HepG2 (cell line): ENCODE data around the gene ELANE. TPM values are rescaled to one million over a fixed set of nuclear protein-coding genes. Genes with fewer than 3 reads are reported as not detected.
A peak's percentile ranks its signal among the peaks of the same experiment; 100 is the strongest.

Source experiments
- ARID5B ChIP-seq: IDR thresholded peaks from 2 replicates; pipeline ENCODE4 v1.4.0; 2020; ENCODE audit warnings: mild to moderate bottlenecking, missing genetic modification reagents
- CBX5 ChIP-seq: sonication (generic); formaldehyde crosslinking; IDR thresholded peaks from 2 replicates; pipeline ENCODE4 v1.4.0; 2020; ENCODE audit warnings: missing genetic modification reagents, borderline replicate concordance
- HOXA5 ChIP-seq: sonication (generic); formaldehyde crosslinking; IDR thresholded peaks from 2 replicates; pipeline ENCODE4 v1.4.0; 2020; ENCODE audit warnings: missing genetic modification reagents
- JUNB ChIP-seq: sonication (generic); formaldehyde crosslinking; IDR thresholded peaks from 2 replicates; pipeline ENCODE4 v1.8.0; 2022; ENCODE audit warnings: missing genetic modification reagents, mild to moderate bottlenecking, borderline replicate concordance
- NR1H2 ChIP-seq: sonication (generic); formaldehyde crosslinking; IDR thresholded peaks from 2 replicates; pipeline ENCODE4 v1.8.1; 2022; ENCODE audit warnings: low read depth, missing genetic modification reagents, borderline replicate concordance
- PHF21A ChIP-seq: sonication (generic); formaldehyde crosslinking; IDR thresholded peaks from 2 replicates; pipeline ENCODE4 v1.5.0; 2020; ENCODE audit warnings: mild to moderate bottlenecking, missing genetic modification reagents
- PHF8 ChIP-seq: sonication (generic); formaldehyde crosslinking; IDR thresholded peaks from 2 replicates; pipeline ENCODE4 v1.5.0; 2020; ENCODE audit warnings: missing genetic modification reagents
- RFX3 ChIP-seq: IDR thresholded peaks from 2 replicates; pipeline ENCODE4 v1.6.1; 2016; ENCODE audit warnings: missing biosample characterization, missing genetic modification reagents
- SP4 ChIP-seq: sonication (generic); formaldehyde crosslinking; IDR thresholded peaks from 2 replicates; pipeline ENCODE4 v1.8.1; 2023; ENCODE audit warnings: mild to moderate bottlenecking, missing genetic modification reagents
- SRSF1 ChIP-seq: fragments of 200-400 bp; formaldehyde crosslinking; optimal IDR thresholded peaks from 2 replicates; pipeline ENCODE3; 2017; ENCODE audit warnings: mild to moderate bottlenecking, low read depth, low read length, moderate library complexity
- ZBTB26 ChIP-seq: IDR thresholded peaks from 2 replicates; pipeline ENCODE4 v1.6.1; 2016; ENCODE audit warnings: missing compliant biosample characterization, missing genetic modification reagents, borderline replicate concordance
- ZGPAT ChIP-seq: IDR thresholded peaks from 2 replicates; pipeline ENCODE4 v1.6.1; 2016; ENCODE audit warnings: mild to moderate bottlenecking
- ZNF235 ChIP-seq: sonication (generic); formaldehyde crosslinking; IDR thresholded peaks from 2 replicates; pipeline ENCODE4 v1.8.1; 2023; ENCODE audit warnings: mild to moderate bottlenecking, missing genetic modification reagents, borderline replicate concordance
- ZNF512B ChIP-seq: sonication (generic); formaldehyde crosslinking; IDR thresholded peaks from 2 replicates; pipeline ENCODE4 v1.5.1; 2020; ENCODE audit warnings: missing genetic modification reagents, mild to moderate bottlenecking, borderline replicate concordance
- ZNF766 ChIP-seq: sonication (generic); formaldehyde crosslinking; IDR thresholded peaks from 2 replicates; pipeline ENCODE4 v1.5.0; 2020; ENCODE audit warnings: missing genetic modification reagents, borderline replicate concordance
- ZNF800 ChIP-seq: sonication (generic); formaldehyde crosslinking; IDR thresholded peaks from 2 replicates; pipeline ENCODE4 v1.4.0; 2020; ENCODE audit warnings: missing genetic modification reagents
- ZNF891 ChIP-seq: sonication (generic); formaldehyde crosslinking; IDR thresholded peaks from 2 replicates; pipeline ENCODE4 v1.5.0; 2020; ENCODE audit warnings: mild to moderate bottlenecking, missing genetic modification reagents
- polyA plus RNA-seq, 8 experiments: library from polyadenylated mRNA; depleted of rRNA in 3 of 8; stranded (reverse) in 7 of 8; unstranded in 1 of 8; fragments of >200 nt; fragmentation: Illumina TruSeq in 4 of 8; extraction: Trizol in 4 of 8; gene quantifications; 2 replicates each; pipeline versions ENCODE4 v1.2.1 to v1.2.3, GENCODE V29; 2011 to 2016; ENCODE audit warnings: low read depth in 4 of 8, missing spikeins in 1 of 8, mixed read lengths in 1 of 8; ENCODE audit not compliant: insufficient read depth in 1 of 8
- total RNA-seq, 5 experiments: library from RNA; depleted of rRNA; stranded (reverse); fragments of >200 nt; fragmentation: Illumina TruSeq; extraction: Trizol; gene quantifications; 2 replicates each; pipeline ENCODE4 v1.2.3, GENCODE V29; 2016; ENCODE audit warnings: low read depth in 1 of 5

ELANE gene
- total and polyA plus RNA-seq, 2 of the 13 experiments (the other 11 are each of a cell fraction or from before 2014, with no cell fraction given), result not detected

GRCh38 chr19:892894-893689 lies 41.0 kb downstream of the ELANE start, which contains the start of the genes MED16 and RNU6-9 (continued):
- TF ChIP-seq ZBTB26 (CRISPR knock-in tag) (no peak), ZNF235 (CRISPR knock-in tag) (0 out of 2 replicates have a peak, but pooled peaks have one; percentile 57), PHF21A (CRISPR knock-in tag) (peak; percentile 57; the same call in 1 of the 2 replicates), ZGPAT (CRISPR knock-in tag) (peak; percentile 74), CBX5 (CRISPR knock-in tag) (no peak), PHF8 (CRISPR knock-in tag) (peak; percentile 90), ZNF800 (peak; percentile 49; the same call in 1 of the 2 replicates), ZNF766 (peak; percentile 43; the same call in 1 of the 2 replicates), ZNF512B (CRISPR knock-in tag) (no peak), HOXA5 (CRISPR knock-in tag) (peak; percentile 93), ARID5B (CRISPR knock-in tag) (peak; percentile 30; the same call in 1 of the 2 replicates), RFX3 (CRISPR knock-in tag) (no peak), SP4 (peak; percentile 75; the same call in 1 of the 2 replicates), NR1H2 (no peak), SRSF1 (no peak), ZNF891 (CRISPR knock-in tag) (no peak; the same call in 1 of the 2 replicates), JUNB (no peak)
